HG03565 (cell line): ENCODE results near the gene AJAP1.
"Not testable (repeated sequence)": the region's sequence is repeated elsewhere in the genome, so short reads cannot be mapped to it uniquely, and the experiment has no call there.

ENCODE experiments used
- ATAC-seq: cut with Tn5 transposase; IDR thresholded peaks from one replicate; pipeline ENCODE4 v1.9.1; 2021; ENCODE audit warnings: mild to moderate bottlenecking, moderate library complexity; ENCODE audit not compliant: unreplicated experiment

AJAP1 gene

GRCh38 chr1:4653796-4654725 is at the start of gene AJAP1:
Gene AJAP1, plus strand, starts transcription at chr1:4654609. Its CDS starts 817 bp downstream, at chr1:4655426.
- ATAC-seq: no peak

- no peak for ATAC-seq
These were observed 49.3 kb upstream of the AJAP1 start for GRCh38 chr1:4605158-4605557.

GRCh38 chr1:4611563-4612341 is 42.7 kb upstream of the AJAP1 start:
- no peak for ATAC-seq

GRCh38 chr1:4612991-4613390 is 41.4 kb upstream of the AJAP1 start:
- no peak for ATAC-seq

- ATAC-seq: no peak
These were observed 40.6 kb upstream of the AJAP1 start for GRCh38 chr1:4613606-4614370.

GRCh38 chr1:4614371-4615137 is 39.9 kb upstream of the AJAP1 start:
- no peak for ATAC-seq

- ATAC-seq: no peak
These were observed 39.3 kb upstream of the AJAP1 start for GRCh38 chr1:4615138-4615470.

GRCh38 chr1:4615501-4615900 is 38.9 kb upstream of the AJAP1 start:
- no peak for ATAC-seq

GRCh38 chr1:4616831-4617465 is 37.5 kb upstream of the AJAP1 start:
- ATAC-seq: no peak

- ATAC-seq: no peak
These were observed 36.9 kb upstream of the AJAP1 start for GRCh38 chr1:4617506-4617905.

GRCh38 chr1:4618827-4619226 is 35.6 kb upstream of the AJAP1 start:
- ATAC-seq: not testable (repeated sequence)

GRCh38 chr1:4621646-4622045 is 32.8 kb upstream of the AJAP1 start:
- ATAC-seq: no peak

GRCh38 chr1:4622821-4623220 is 31.6 kb upstream of the AJAP1 start:
- ATAC-seq: no peak

- ATAC-seq: no peak
These were observed 30.2 kb upstream of the AJAP1 start for GRCh38 chr1:4624141-4624715.

GRCh38 chr1:4624801-4625200 is 29.6 kb upstream of the AJAP1 start:
- ATAC-seq: no peak

- no peak for ATAC-seq
These were observed 28.3 kb upstream of the AJAP1 start for GRCh38 chr1:4626061-4626460.

GRCh38 chr1:4626560-4627319 is 27.7 kb upstream of the AJAP1 start:
- ATAC-seq: no peak

GRCh38 chr1:4627353-4627752 is 27.1 kb upstream of the AJAP1 start:
- no peak for ATAC-seq

- no peak for ATAC-seq
These were observed 25.4 kb upstream of the AJAP1 start for GRCh38 chr1:4628992-4629391.
